Measurements from ENCODE around the gene TPD52L1.

TPD52L1 gene

DNA sequence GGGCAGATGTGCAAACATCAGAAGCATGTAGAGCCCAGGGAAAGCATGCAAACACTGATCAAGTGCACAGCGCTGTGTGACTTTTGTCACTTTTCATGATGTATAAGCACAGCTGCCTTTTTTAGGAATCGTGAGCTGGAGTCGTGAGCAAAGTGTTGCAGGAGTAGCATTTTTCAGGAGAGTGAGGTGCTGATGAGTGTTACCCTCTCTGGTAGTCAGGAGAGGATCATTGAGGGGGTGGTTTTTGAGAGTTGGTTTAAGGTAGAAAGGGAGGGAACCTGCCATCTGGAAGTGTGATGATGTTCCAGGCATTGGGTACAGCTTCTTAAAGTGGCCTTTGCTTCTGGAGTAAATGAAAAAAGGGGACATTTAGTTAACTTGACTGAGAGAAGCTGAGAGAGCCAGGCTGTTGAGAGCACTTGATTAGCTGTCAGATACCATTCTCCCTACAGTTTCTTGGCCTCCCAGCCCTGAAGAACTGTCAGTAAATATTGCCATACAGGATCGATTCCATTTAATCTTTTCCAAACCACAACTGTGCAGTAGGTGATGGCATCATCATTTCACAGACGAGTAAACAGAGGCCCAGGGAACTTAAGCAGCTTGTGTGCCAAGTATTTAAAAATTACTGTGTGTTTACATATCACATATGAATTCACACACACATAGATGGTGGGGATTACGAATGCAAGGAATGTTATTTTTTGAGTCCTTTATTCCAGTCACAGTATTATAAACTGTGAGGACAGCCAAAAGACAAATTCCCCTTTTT is 28.9 kb downstream of the TPD52L1 start:
- no peak for DNase-seq

DNA sequence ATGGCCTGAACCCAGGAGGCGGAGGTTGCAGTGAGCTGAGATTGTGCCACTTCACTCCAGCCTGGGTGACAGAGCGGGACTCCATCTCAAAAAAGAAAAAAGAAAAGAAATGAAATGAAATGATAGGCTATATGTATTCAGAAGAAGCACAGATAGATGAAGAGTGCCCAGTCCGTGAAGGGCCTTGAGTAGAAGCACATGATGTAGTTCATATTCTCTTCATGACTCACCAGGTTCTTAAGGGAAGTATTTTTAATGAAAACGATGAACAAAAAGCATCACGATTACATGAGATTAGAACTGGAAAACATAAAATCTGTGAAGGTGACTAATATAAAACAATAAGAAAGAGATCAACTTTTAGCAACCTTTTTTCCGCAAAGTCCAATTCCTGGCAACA is 29.8 kb downstream of the TPD52L1 start:
- DNase-seq, result no peak

DNA sequence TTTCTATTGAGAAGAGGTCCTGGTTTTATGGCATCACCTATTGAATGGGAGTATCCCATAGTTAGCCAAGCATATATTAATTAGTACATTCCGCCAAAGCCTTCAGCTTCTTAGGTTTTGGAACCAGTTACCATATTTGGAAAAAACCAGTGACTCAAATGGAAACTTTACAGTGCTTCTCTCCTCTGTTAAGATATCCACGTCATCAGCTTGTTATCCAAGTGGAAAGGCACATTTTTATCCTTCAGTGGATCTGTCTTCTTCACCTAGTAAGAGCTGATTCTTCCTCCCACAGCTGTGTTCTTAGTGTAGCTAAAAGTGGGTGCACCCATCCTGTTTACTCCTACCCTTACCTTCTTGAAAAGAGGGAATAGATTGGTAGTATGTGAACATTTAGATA is 34.5 kb downstream of the TPD52L1 start:
- DNase-seq, result no peak

DNA sequence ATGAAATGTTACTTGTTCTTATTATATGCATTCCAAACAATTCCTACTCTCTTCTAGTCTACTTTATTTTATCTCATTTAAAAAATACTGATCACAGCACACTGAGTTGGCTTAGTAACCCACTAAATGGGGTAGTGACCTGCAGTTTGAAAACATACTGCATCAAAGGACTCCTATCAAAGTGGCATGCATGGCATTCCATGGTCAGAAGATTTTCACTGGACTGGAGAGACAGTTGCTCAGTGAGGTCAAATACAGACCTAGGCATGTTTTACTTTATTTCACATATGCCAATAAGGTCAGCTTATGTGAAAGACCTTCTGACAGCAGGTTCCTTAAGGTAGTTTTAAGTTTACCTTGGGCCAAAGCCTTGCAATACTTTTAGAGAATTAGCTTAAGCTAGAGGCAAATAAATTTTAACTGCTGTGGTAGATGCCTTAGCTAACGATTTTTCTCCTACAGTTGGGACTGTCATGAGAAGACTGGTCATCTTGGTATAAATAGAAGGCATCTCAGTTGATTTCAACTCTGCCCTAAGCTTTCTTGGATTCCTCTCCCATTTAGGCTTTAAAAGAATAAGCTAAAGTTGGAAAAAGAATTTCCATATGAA is 35.1 kb downstream of the TPD52L1 start:
- no peak for DNase-seq

DNA sequence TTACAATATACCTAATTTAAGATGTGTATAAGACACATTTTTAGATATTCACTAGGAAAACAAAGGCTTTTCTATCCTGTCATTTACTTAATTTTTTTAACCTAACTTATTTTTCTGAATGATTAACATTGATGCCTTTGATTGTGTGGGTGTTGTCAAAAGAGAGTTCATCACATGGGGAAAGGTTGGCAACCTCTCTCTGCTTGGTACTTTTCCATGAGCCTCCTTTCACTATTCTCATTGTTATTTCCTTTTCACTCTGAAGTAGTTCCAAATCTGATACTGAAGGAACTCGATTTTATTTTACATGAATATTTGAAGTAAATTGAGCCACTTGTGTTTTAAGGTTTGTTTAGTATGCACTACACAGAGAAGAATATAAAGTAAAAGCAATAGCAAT is 35.9 kb downstream of the TPD52L1 start:
- no peak for DNase-seq

DNA sequence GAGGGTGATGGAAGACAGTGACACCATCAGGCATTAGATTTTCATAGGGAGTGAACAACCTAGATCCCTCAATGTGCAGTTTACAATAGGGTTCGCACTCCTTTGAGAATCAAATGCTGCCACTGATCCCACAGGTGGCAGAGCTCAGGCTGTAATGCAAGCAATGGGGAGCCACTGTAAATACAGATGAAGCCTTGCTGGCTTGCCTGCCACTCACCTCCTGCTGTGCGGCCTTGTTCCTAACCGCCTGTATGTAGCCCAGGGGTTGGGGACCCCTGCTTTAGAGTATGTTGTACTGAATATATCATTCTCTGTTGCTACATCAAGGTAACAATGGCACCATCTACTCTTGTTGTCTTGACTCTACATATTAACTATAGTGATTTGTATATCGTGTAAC is 37.1 kb downstream of the TPD52L1 start:
- DNase-seq, result no peak

DNA sequence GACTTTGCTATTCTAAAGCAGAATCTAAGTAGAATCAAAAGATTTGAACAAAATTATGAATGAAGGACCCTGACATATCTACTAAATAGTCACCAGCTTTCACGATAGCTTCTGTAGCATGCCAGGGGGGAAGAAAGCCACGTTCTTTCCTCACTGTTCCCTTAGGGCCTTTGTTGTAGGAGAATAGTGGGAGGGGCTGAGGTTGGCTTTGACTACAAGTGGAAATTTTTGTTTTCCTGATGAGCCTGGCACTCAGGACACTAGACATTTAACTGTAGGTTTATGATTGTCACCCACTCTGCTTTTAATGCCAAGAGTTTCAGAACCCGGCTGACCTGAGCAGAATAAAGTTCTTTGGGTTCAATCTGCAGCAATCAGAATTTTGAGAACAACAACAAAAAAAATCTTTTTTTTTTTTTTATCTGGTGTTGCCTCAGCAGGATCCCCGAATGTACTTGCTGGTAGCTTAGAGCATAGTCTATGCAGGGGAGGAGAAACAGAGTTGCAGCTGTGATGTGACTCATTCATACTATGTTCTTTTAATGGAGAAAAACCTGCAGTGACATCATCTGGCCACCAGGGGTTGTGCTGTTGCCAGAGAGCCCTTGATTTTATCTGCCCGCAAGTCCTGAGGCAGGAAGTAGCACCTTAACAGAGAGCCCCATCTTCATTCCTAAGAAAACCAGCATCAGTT is 38.5 kb downstream of the TPD52L1 start:
- peak; percentile 81 for DNase-seq

DNA sequence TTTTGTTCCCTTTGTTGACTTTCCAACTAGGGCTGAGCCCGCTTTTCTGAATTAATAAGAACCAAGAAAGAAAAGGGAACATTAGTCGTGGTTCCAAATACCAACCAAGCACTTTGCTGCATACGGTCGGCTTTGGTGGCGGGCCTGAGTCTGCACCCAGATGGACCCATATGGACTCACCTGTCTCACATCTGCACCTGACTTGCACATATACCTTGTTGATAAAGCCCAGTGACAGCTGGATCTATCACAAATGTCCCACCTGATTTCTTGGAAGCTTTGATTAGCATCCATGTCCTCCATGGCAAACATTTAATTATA is 39.0 kb downstream of the TPD52L1 start:
- DNase-seq, result no peak

DNA sequence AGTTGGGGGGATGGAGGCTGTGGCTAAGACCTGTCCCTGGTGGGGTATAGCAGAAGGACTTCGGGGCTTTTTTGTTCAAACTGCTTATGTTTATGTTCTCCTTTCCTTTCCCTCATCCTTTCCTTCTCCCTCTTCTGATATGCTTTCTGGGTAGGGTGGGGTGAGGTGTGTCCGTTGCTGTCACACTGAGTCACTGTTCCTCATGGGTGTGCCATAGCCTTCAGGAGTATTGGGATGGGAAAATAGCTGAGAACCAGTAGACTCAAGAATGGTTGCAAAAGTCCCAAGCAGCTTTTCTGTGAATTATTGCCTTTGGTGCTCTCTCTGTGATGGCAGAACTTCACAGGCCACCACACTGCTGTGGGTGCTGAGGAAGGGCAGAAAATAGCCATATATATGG is 39.6 kb downstream of the TPD52L1 start:
- DNase-seq, result no peak

DNA sequence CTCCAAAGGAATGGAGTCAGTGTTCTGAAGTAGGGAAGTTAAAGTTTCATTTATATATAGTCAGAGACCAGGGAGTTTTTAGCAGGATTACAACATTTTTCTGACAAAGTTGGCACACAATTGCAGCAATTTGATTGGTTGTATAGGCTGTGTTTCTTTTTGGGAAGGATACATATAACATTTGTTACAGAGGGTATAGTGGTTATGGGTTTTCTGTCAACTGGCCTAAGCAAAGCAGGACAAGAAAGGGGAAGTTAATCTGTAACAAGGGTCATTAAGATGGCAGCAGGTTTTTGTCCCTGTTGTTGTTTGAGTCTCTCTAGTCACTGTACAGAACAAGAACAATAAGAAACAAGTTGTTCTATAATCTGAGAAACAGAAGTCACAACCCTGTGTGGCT is 41.4 kb downstream of the TPD52L1 start:
- no peak for DNase-seq

DNA sequence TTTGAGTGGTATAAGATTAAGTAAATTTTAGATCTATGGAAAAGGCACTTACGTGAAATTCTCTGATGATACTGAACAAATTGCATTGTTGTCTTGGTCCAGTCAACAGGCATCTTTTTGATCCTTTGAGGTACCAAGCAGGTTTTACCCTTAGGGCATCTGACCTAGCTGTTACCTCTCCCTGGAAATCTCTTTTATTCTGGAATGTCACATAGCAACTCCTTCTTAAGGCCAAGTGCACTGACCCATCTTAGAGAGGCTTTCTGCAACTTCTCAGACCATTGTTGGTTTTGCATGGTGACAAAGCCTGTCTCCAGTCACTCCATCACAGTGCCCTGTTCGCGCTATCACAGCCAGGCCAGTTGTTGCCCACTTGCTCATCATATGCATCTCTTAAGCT is 42.0 kb downstream of the TPD52L1 start:
- DNase-seq, result no peak

DNA sequence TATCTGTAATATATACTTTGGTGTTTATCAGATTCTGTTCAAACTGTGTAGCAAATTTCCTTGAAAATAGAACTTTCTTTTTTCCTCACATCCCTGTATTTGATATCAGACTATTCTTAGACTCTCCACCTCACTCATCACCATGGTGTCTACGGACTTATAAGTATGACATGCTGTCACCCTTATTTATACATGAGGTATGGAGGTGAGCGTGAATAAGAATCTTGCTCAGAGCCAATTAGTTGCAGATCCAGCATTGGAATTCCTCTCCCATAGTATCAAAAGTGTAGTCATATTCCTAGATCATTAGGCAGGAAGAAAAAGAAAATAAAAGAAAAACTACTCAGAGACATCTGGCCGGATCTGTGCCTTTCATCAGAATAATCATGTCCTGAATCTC is 43.0 kb downstream of the TPD52L1 start:
- no peak for DNase-seq

DNA sequence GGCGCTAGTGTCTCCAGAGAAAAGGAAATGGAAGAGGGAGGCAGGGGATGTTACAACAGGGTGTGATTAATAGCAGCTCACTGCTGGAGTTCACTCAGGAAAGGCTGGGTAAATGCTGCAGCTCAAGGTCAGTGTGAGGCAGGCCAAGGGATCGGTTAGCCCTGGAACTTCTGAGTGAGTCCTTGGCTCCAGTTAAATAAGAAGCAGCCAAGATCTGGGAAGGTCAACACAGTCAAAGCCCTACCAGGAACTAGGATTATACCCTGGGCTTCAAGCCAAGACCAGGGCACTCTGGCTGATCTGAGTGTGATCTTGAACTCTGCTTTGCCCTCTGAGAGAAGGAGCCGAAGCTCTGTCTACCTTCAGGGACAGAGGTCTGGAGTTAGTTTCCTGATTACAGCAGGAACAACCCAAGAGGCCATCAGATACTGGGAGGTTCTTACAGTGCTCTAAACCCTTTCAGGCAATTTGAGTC is 44.3 kb downstream of the TPD52L1 start:
- DNase-seq, result no peak

DNA sequence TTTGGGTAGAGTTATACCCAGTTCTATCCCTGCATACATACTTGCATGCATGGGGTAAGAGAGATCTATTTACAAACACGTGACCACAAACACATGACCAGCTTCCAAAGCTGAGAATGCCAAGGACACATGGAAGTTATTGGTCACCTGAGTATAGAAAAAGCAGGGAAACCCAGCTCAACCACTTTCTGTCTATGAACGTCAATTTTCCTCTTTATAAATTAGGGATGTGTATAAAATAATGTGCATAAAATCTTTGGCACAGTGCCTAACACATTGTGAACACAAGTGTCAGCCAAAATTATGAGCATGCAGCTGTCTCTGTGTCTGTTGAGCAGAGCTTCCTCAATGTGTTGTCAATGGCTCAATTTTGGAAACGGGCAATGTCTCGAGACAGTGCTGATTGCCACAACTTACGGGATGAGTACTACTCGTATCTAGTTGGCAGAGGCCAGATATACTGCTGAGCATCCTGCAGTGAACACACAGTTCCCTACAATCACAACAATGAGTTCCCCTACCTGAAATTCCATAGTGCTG is 44.9 kb downstream of the TPD52L1 start:
- DNase-seq, result no peak

DNA sequence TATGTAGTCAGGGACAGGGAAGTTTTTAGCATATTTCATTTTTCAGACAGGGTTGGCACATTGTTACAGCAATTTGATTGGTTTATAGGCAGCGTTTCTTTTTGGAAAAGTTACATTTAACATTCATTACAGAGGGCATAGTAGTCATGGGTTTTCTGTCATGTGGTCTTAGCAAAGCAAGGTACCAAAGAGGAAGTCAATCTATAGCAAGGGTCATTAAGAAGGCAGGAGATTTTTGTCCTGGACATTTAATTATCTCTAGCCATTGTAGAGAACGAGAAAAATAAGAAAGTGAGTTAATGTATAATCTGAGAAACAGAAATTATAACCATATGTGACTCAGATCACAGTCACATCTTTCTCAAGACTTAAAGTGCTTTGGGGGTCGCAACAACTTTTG is 47.4 kb downstream of the TPD52L1 start:
- no peak for DNase-seq

DNA sequence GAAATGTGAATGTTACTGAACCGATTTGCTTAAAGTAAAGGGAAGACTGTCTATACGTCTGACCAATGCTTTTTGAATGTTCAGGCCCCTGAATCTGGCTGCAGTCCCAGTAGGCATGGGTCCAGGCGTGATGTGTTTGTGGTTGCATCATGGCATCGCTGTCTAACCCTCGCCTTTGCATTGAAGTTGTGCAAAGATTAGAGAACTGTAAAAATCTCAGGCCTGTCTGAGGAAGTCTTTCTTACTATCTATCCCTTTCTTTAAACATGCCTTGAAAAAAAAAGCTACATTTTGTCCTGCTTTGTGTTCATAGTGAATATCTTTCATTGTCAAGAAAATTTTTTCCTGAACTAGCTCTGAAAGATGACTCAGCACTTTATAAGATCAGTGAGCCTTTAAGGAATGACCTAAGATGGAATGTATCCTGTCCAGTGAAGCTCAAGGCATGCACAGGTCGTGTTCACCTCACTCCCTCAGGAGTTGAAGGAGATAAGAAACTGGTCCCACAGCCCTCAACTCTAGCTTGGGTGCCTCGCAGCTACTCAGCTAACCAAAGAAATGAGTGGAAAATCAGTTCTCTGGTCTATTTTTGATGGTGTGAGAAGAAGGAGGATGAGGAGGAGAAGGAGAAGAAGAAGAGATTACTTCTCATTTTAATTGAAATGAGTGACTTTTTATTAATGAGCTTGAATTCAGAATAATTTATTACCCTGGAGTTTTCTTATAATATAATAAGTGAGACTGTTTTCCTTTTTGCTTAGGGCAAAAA is 48.6 kb downstream of the TPD52L1 start:
- DNase-seq, result peak; percentile 13

DNA sequence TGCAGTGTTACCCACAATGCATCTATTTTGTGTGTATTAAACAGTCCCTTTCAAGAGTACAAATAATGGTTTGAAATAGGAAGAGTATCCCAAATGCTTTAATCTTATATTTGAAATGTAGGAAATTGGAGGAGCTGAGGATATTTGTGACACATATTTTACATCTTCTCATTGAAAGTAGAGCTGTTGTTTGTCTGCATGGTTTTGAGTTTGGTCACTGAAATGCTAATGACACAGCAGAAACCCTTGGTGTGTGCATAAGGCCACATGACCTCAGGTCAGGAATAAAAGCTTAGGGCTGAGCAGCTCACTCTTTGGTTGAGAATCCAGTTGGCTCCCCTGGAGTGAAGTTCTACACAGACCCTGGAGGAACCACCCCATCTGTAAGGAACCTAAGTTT is 49.8 kb downstream of the TPD52L1 start:
- DNase-seq, result no peak

DNA sequence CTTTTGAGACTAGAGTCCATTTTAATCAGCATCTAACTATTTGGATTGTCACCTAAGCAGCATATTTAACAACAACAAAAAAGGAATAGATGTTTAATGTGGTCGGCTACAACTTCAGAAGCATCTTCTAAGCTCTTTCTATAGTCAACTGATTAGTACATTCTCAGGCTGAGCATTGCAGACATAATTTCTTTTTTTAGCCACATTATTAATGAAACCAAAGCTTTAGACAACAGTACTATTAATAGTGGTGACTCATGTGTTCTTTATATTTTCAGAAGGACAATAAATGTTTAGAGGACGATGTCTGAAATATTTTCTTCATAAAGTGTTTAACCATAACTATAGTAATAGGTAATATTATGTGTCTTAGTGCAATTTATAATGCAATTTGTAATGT is 52.4 kb downstream of the TPD52L1 start:
- DNase-seq, result no peak

DNA sequence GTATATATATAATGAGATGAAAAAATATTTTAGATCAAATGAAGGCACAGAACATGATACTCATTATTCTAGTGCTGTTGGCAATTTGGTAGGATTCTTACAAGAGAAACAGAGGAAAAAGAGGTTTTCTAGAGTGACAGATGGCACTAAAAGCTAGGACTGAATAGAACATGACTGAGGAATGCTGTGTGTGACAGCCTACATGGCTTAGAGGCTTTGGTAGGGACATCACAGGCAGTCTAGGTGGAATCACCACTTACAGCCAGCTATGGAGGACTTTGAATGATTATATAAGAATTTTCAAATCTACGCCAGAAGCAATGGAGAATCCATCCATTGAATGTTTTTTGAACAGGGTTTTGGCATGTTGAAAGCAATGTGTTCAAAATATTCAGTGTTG is 52.8 kb downstream of the TPD52L1 start:
- no peak for DNase-seq

DNA sequence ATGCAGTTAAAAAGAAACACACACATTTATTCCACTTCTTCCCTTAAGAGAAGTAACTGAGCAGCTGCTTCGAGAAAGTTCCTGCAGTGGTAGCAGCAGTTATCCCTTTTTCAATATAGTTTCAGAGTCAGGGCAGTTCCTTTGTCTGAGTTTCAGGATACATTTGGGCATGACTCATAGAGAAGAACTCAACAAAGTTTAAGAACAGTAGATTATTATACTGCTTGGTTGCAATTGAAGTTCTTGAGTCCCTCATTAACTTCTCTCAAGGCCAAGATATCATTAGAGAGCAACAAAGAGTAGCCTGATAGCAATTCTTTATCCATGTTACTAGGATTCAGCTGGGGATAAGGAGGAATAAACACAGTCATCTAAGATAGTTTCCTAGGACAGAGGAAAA is 54.4 kb downstream of the TPD52L1 start:
- no peak for DNase-seq

DNA sequence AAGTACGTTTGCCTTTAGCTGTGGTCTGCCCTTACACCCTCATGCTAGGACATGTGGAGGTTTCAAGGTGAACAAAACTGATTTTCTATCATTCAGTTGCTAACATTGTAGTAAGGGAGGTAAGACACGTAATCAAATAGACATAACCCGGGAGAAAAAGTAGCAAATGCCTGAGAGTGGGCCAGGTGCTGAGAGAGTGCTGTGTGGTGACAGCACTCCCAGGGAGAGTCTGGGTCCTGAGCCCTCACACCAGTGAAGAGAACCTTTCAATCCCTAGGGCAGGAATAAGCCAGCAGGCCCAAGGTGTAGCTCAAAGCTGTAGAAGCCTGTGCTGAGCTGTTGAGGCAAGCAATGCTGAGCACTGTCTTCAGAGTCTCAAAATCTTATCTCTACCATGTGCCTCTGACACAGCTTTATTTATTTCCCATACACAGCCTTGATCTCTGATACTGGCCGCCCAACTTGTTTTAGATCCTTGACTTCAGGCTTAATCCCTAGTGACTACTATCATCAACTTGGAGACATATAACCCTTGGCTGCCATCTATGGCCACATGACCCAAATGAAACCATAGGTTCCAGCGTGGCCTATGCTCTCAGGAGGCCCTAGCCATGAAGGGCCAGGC is 55.2 kb downstream of the TPD52L1 start:
- DNase-seq, result no peak

DNA sequence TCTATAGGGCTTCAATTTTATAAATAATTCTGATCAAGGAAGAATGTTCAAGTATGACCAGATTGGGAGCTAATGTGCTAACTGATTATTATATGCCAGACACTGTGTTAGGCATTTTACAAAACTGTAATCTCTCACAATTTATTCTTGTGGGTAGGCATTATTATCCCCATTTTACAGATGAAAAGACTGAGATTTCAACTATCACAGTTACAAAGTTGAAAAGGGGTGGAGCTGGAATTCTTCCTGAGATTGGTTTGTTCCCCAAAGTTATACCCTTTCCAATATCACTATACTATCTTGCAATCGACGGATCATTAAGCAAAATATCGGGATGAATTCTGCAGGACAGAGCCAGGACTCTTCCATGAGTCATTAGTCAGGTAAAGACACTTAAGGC is 57.1 kb downstream of the TPD52L1 start:
- DNase-seq, result no peak

DNA sequence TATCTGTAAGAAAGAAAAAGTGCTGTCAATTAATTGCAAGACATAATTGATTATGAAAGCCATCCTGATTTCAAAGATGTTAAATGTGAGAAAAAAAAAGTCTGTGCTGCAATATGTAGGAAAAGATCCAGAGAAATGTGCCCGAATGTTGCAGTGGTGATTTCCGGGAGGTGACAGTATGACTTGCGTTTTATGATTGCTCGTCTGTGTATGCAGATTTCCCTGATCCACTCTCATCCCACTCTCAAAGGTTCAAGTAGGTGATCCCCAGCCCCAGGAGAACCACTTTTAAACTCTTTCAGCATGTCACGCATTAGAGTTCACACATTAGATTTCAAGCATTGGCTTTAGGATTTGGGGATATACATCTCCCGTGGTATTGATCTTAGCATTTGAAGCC is 57.8 kb downstream of the TPD52L1 start:
- DNase-seq, result no peak
